ENCODE results near the gene ZFHX3.

Gene ZFHX3

GRCh38 chr16:72785171-72785570, 262.8 kb downstream of the ZFHX3 start:
- H3K36me3 ChIP-seq (ENCODE audit: insufficient read depth): no peaks in the 10 kb centered on the region
- H4K20me1 ChIP-seq (ENCODE audit: insufficient read depth): no peaks in the 10 kb centered on the region
- H3K27ac ChIP-seq: no peak overlapping the region
- no peak overlapping the region for H3K4me3 ChIP-seq (IDR thresholded peaks at IDR 0.05; ENCODE audit: insufficient read depth, low read depth, low read length)
- H3K79me2 ChIP-seq (ENCODE audit: insufficient read depth, low read depth): no peaks in the 10 kb centered on the region
- no peak overlapping the region for H3K9ac ChIP-seq
- no peak overlapping the region for H3K4me2 ChIP-seq
- H3K4me1 ChIP-seq (ENCODE audit: low read depth, poor library complexity, severe bottlenecking): peaks cover 21% of the 10 kb centered on the region
- H3K27me3 ChIP-seq (ENCODE audit: insufficient read depth, low read depth): no peaks in the 10 kb centered on the region
- H2AFZ ChIP-seq (ENCODE audit: low read depth): no peak overlapping the region
- no peak for TF ChIP-seq CTCF (conservative IDR thresholded peaks at IDR 0.05; ENCODE audit: low read depth, low read length)

GRCh38 chr16:72783716-72784318, 264.1 kb downstream of the ZFHX3 start:
- Histone ChIP-seq H3K79me2 (ENCODE audit: insufficient read depth, low read depth) (no peaks in the 10 kb centered on the region), H3K4me3 (IDR thresholded peaks at IDR 0.05; ENCODE audit: insufficient read depth, low read depth, low read length) (no peak overlapping the region), H3K27ac (no peak overlapping the region), H4K20me1 (ENCODE audit: insufficient read depth) (no peaks in the 10 kb centered on the region), H3K9ac (no peak overlapping the region), H3K4me1 (ENCODE audit: low read depth, poor library complexity, severe bottlenecking) (peaks cover 21% of the 10 kb centered on the region), H3K27me3 (ENCODE audit: insufficient read depth, low read depth) (no peaks in the 10 kb centered on the region), H3K4me2 (no peak overlapping the region), H2AFZ (ENCODE audit: low read depth) (no peak overlapping the region), H3K36me3 (ENCODE audit: insufficient read depth) (no peaks in the 10 kb centered on the region)
- TF ChIP-seq CTCF (conservative IDR thresholded peaks at IDR 0.05; ENCODE audit: low read depth, low read length): no peak

- Histone ChIP-seq H3K4me2 (no peak overlapping the region), H4K20me1 (ENCODE audit: insufficient read depth) (no peaks in the 10 kb centered on the region), H3K36me3 (ENCODE audit: insufficient read depth) (no peaks in the 10 kb centered on the region), H3K9ac (no peak overlapping the region), H3K79me2 (ENCODE audit: insufficient read depth, low read depth) (no peaks in the 10 kb centered on the region), H3K4me1 (ENCODE audit: low read depth, poor library complexity, severe bottlenecking) (no peaks in the 10 kb centered on the region), H3K27me3 (ENCODE audit: insufficient read depth, low read depth) (no peaks in the 10 kb centered on the region), H3K4me3 (IDR thresholded peaks at IDR 0.05; ENCODE audit: insufficient read depth, low read depth, low read length) (no peak overlapping the region), H2AFZ (ENCODE audit: low read depth) (no peak overlapping the region), H3K27ac (no peak overlapping the region)
- no peak for TF ChIP-seq CTCF (conservative IDR thresholded peaks at IDR 0.05; ENCODE audit: low read depth, low read length)
Measured at GRCh38 chr16:72769876-72770275, 278.1 kb downstream of the ZFHX3 start.

DNA sequence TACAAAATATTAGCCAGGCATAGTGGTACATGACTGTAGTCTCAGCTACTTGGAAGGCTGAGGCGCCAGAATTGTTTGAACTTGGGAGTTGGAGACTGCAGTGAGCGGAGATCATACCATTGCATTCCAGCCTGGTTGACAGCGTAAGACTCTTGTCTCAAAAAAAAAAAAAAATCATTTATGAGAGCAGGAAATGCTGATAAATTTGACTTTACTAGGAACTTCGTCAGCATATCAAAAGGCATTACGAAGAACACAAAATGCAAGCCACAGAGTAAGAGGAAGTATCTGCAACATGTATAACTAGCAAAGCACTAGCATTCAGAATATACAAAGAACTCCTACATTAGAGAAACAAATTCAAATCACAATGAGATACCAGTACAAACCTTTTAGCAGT, 279.3 kb downstream of the ZFHX3 start:
- Histone ChIP-seq H3K27ac (no peak overlapping the region), H3K79me2 (ENCODE audit: insufficient read depth, low read depth) (no peaks in the 10 kb centered on the region), H3K4me1 (ENCODE audit: low read depth, poor library complexity, severe bottlenecking) (no peaks in the 10 kb centered on the region), H4K20me1 (ENCODE audit: insufficient read depth) (no peaks in the 10 kb centered on the region), H3K36me3 (ENCODE audit: insufficient read depth) (no peaks in the 10 kb centered on the region), H2AFZ (ENCODE audit: low read depth) (no peak overlapping the region), H3K27me3 (ENCODE audit: insufficient read depth, low read depth) (no peaks in the 10 kb centered on the region), H3K9ac (no peak overlapping the region), H3K4me2 (no peak overlapping the region), H3K4me3 (IDR thresholded peaks at IDR 0.05; ENCODE audit: insufficient read depth, low read depth, low read length) (no peak overlapping the region)
- TF ChIP-seq CTCF (conservative IDR thresholded peaks at IDR 0.05; ENCODE audit: low read depth, low read length): no peak
